Activated CD8-positive, alpha-beta memory T cell treated with anti-CD3 and anti-CD28 coated beads for 36 hours (primary cell): ENCODE measurements around the gene TEX2. TPM values are rescaled to one million over a fixed set of nuclear protein-coding genes. Genes with fewer than 3 reads are reported as not detected.
"Not testable (repeated sequence)": the region's sequence is repeated elsewhere in the genome, so short reads cannot be mapped to it uniquely, and the experiment has no call there.

ENCODE experiments used
- CTCF ChIA-PET: fragments of 350-600 bp; sonication (Branson Sonifier 250); formaldehyde crosslinking; loops from one replicate; lab custom pipeline; 2021; ENCODE audit warnings: antibody characterized with exemption; lab: Charles Lee
- POLR2A ChIA-PET: fragments of 350-600 bp; sonication (Branson Sonifier 250); formaldehyde crosslinking; loops from one replicate; lab custom pipeline; 2021; ENCODE audit warnings: antibody characterized with exemption; lab: Charles Lee
- total RNA-seq, 2 experiments: library from RNA; stranded (reverse); gene quantifications; one replicate each; pipeline ENCODE4 v1.2.3, GENCODE V29; 2021

Gene TEX2
- total RNA-seq, 2 experiments from 2014 or later = 22.6 to 23.9 TPM

GRCh38 chr17:64245218-64246145 lies 17.6 kb downstream of the TEX2 start:
- CTCF ChIA-PET = no interaction called here
- POLR2A ChIA-PET = no interaction called here

DNA sequence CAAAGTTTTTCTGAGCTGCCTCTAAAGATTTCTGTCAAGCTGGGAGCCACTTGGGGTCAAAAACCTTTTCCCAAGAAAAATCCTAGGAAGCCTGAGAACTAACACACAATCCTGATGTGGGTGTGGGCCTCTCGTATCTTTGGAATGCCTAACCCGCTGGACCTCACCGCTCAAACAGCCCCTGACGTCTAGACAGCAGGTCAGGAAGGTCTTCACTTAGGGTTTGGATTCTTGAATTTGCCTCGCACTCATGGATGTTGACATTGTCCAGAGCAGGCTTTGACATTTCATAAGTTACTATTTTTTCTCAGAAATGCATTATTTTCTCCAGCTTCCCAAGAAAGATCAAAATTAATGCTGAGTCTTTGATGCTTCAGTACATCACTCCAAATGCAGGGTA lies 18.9 kb downstream of the TEX2 start:
- CTCF ChIA-PET = no interaction called here

GRCh38 chr17:64243340-64243739 lies 19.7 kb downstream of the TEX2 start:
- ChIA-PET POLR2A (no interaction called here), CTCF (no interaction called here)

More for the DNA sequence above, 18.9 kb downstream of the TEX2 start:
- POLR2A ChIA-PET = no interaction called here

DNA sequence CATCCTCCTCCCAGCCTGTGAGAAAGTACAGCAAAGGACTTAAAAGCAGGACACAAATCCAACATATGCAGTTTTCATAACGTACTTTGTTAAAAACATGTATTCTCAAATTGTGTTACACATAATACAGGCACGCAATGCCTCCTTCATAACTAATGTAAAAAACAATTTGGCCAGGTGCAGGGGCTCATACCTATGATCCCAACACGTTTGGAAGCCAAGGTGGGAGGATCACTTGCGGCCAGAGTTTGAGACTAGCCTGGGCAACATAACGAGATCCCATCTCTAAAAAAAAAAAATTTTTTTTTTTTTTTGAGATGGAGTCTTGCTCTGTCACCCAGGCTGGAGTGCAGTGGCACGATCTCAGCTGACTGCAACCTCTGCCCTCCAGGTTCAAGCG lies 20.4 kb downstream of the TEX2 start:
- CTCF ChIA-PET = no interaction called here
- POLR2A ChIA-PET = no interaction called here

DNA sequence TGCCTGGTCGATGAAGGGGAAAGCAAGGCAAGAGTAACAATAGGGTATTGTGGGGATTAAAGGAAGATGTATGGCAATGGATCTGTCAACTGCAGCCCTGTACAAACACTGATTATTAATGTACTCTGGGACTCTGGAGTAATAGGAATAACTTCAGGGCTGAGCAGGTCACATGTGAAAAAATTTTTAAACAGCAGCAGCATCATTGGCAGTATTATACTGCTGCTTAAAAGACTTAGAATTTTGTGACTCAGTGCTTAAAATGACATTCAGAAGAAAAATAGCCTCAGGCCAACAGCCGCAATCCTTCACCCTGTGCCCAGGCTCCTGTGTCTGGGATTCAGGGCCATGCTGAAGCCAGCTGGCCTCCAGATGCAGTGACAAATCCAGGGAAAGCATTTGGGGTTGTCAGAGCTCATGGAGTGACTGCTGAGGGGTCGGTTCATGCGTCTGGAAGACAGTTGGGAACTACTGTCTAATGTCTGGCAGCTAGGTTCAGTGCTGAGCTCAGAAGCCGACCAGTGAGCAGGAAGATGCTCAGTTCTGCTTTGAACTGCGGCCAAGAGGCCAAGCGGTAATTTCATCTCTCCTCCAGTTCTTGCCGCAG lies 22.2 kb downstream of the TEX2 start:
- ChIA-PET CTCF (no interaction called here), POLR2A (no interaction called here)

DNA sequence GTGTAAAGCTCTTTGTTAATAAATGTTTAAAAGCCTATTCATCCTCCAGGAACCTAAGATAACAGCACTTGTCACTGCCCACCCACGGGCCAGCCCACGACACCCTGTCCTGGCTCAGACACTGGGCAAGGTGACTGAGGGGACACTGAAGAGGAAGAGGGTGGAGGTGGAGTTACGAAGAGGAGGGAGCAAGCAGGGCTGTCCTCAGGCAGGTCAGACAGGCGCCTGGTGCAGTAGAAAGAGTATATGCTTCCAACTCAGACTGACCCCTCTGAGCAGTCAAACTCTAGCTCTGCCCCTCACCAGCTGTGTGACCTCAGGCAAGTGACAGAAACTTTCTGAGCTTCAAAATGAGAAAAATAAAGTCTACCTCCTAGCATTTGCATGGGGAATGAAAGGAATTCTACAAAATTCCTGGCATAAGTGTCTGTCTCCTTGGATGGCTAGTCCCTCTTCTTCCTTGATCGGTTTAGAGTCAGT lies 22.8 kb downstream of the TEX2 start:
- POLR2A ChIA-PET = no interaction called here
- CTCF ChIA-PET = no interaction called here

DNA sequence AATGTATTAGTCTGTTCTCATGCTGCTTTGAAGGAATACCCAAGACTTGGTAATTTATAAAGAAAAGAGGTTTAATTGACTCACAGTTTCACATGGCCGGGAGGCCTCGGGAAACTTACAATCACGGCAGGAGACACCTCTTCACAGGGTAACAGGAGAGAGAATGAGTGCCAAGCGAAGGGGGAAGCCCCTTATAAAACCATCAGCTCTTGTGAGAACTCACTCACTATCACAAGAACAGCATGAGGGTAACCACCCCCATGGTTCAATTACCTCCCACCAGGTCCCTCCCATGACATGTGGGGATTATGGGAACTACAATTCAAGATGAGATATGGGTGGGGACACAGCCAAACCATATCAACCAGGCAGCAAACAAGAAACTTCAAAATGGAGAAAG lies 24.6 kb downstream of the TEX2 start:
- CTCF ChIA-PET = not testable (repeated sequence)
- POLR2A ChIA-PET = interaction anchor here (0.9 kb wide), 1 partner anchor 24 kb away, joined by 3 read pairs; no protein-coding TSS in a partner anchor

GRCh38 chr17:64236827-64237403 lies 26.1 kb downstream of the TEX2 start:
- CTCF ChIA-PET = no interaction called here

GRCh38 chr17:64234961-64235360 lies 28.1 kb downstream of the TEX2 start:
- CTCF ChIA-PET = no interaction called here
- POLR2A ChIA-PET = no interaction called here

More at GRCh38 chr17:64236827-64237403, 26.1 kb downstream of the TEX2 start:
- POLR2A ChIA-PET = no interaction called here

DNA sequence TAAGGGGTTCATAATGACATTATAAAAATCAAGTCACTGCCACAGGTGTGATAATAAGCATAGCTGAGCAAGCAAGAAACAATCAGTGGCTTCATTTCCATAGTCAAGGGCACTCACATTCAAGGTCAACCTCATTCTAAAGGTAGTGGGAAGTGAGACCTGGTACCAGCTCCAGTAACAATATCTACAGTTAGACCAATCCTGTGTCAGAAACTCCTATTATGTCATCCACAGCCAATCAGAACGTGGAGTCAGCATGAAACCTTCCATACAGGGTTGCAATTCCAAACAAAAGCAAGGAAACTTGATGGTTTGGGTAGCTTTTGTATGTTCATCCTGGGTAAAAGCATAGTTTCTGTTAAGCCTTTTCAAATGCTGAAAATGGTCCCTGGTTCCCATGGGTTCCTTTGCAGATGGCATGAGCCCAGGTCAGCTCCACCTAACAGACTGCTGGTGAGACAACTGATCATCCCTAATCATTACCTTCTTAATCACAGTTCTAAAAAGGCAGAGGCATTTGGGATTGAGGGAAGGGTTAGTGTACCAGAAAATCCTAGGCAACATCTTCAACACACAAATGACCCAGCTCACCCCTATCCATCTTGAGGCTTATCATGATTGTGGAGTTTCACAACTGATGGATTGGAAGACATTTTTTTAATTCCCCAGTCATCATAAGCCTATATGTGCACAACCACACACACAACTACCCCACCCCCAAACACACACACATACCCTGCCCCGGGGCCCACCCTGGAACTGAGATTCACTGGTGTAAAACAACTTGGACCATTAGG lies 30.4 kb downstream of the TEX2 start:
- POLR2A ChIA-PET = no interaction called here
- CTCF ChIA-PET = no interaction called here

- POLR2A ChIA-PET = no interaction called here
- CTCF ChIA-PET = interaction anchor here (0.6 kb wide), 1 partner anchor 87 kb away, joined by 3 read pairs; no protein-coding TSS in a partner anchor
Observed at GRCh38 chr17:64231567-64232141, 31.4 kb downstream of the TEX2 start.

DNA sequence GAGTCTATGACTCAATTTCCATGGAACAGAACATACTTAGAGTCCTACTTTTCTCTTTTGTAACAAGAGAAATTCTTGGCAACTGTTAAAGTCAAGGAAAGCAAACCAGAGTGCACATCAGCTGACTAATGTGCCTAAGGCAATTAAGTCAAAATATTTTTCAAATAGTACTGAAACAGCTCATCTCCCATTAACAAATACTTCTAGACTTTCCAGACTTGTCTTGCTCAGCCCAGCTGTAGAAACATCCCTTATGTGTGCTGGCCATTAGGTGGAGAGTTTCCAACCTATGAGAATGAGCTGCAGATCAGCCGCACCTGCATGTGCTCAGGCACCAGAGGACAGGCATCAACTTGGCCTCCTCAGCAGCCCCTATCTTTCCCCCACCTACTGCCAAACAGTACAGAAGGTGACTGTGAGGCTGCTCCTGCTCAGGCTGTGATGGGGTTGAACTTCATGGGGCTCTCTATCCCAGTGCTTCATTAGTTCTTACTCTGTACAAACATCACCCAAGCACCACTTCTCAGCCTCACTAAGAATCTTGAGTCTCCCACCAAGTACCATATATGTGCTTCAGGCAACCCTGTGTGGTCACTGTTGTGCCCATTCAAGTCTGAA lies 32.2 kb downstream of the TEX2 start:
- CTCF ChIA-PET = no interaction called here

GRCh38 chr17:64229815-64230728 lies 33.0 kb downstream of the TEX2 start:
- POLR2A ChIA-PET = no interaction called here

More for the DNA sequence above, 32.2 kb downstream of the TEX2 start:
- POLR2A ChIA-PET = no interaction called here

GRCh38 chr17:64226132-64226531 lies 36.9 kb downstream of the TEX2 start:
- POLR2A ChIA-PET = no interaction called here
- CTCF ChIA-PET = no interaction called here

More at GRCh38 chr17:64229815-64230728, 33.0 kb downstream of the TEX2 start:
- CTCF ChIA-PET = no interaction called here

GRCh38 chr17:64225410-64225809 lies 37.6 kb downstream of the TEX2 start:
- CTCF ChIA-PET = no interaction called here
- POLR2A ChIA-PET = no interaction called here

- POLR2A ChIA-PET = no interaction called here
- CTCF ChIA-PET = no interaction called here
Observed at GRCh38 chr17:64223931-64224629, 39.0 kb downstream of the TEX2 start.

GRCh38 chr17:64223283-64223682 lies 39.8 kb downstream of the TEX2 start:
- ChIA-PET POLR2A (no interaction called here), CTCF (no interaction called here)
